Measurements from ENCODE around the gene PI4K2A.

DNA sequence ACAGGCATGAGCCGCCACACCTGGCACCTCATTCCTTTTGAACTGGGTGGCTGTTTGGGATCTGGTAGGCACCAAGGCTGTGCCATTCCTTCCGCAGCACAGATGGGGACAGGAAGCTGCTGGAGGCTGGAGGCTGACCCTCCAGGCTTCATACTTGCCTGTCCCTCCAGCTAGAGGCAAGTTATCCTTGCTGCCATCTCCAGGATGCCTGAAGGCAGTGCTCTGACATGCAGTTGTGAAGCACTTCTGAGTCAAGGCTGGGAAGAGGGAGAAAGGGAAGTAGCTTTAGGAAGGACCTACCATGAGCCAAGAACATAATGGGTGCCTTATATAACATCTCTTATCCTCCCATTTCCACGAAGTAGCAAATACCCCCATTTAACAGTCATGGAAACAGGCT is 82.5 kb downstream of the PI4K2A start:
- TF ChIP-seq POLR2A (IDR thresholded peaks at IDR 0.05) = no peak
- TF ChIP-seq, protein P1, sequence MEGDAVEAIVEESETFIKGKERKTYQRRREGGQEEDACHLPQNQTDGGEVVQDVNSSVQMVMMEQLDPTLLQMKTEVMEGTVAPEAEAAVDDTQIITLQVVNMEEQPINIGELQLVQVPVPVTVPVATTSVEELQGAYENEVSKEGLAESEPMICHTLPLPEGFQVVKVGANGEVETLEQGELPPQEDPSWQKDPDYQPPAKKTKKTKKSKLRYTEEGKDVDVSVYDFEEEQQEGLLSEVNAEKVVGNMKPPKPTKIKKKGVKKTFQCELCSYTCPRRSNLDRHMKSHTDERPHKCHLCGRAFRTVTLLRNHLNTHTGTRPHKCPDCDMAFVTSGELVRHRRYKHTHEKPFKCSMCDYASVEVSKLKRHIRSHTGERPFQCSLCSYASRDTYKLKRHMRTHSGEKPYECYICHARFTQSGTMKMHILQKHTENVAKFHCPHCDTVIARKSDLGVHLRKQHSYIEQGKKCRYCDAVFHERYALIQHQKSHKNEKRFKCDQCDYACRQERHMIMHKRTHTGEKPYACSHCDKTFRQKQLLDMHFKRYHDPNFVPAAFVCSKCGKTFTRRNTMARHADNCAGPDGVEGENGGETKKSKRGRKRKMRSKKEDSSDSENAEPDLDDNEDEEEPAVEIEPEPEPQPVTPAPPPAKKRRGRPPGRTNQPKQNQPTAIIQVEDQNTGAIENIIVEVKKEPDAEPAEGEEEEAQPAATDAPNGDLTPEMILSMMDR (IDR thresholded peaks at IDR 0.05) = no peak
- no peak for TF ChIP-seq EP300 (IDR thresholded peaks at IDR 0.05)

Data from gastroesophageal sphincter (tissue), 3 donors.